Endothelial cell (in vitro differentiated cells): ENCODE measurements around the gene LAPTM5. TPM values are rescaled to one million over a fixed set of nuclear protein-coding genes. Genes with fewer than 3 reads are reported as not detected.

Experiments
- DNase-seq: peaks from one replicate; pipeline ENCODE4 v3.0.0; 2021; ENCODE audit warnings: low spot score
- H3K27ac Mint-ChIP-seq: one replicate; pipeline ENCODE4 v1.8.0; 2021; ENCODE audit warnings: mixed read lengths, inconsistent platforms; ENCODE audit not compliant: unreplicated experiment
- H3K27me3 Mint-ChIP-seq: one replicate; pipeline ENCODE4 v1.8.0; 2021; ENCODE audit warnings: mild to moderate bottlenecking, moderate library complexity, mixed read lengths, inconsistent platforms; ENCODE audit not compliant: unreplicated experiment
- H3K36me3 Mint-ChIP-seq: one replicate; pipeline ENCODE4 v1.8.0; 2021; ENCODE audit warnings: mild to moderate bottlenecking, low read depth, mixed read lengths, inconsistent platforms; ENCODE audit not compliant: unreplicated experiment
- H3K4me1 Mint-ChIP-seq: one replicate; pipeline ENCODE4 v1.8.0; 2021; ENCODE audit warnings: mild to moderate bottlenecking, mixed read lengths, inconsistent platforms; ENCODE audit not compliant: unreplicated experiment
- H3K4me3 Mint-ChIP-seq: one replicate; pipeline ENCODE4 v1.8.0; 2021; ENCODE audit warnings: mild to moderate bottlenecking, mixed read lengths, inconsistent platforms; ENCODE audit not compliant: unreplicated experiment
- H3K9me3 Mint-ChIP-seq: one replicate; pipeline ENCODE4 v1.8.0; 2021; ENCODE audit warnings: mixed read lengths, inconsistent platforms; ENCODE audit not compliant: unreplicated experiment
- total RNA-seq: library from RNA; stranded (reverse); fragmentation: NEBNext Ultra II Directional; extraction: Animal tissue kit (Norgen Biotek cat#: 25700); gene quantifications from one replicate; pipeline ENCODE4 v1.2.1, GENCODE V29; 2021; ENCODE audit not compliant: unreplicated experiment
- TF ChIP-seq, protein P1 (sequence below): fragments of 200-600 bp; sonication (generic); IDR thresholded peaks from one replicate; pipeline ENCODE4 v1.5.0; 2021; ENCODE audit warnings: antibody characterized with exemption; ENCODE audit not compliant: unreplicated experiment

LAPTM5 gene
- total RNA-seq, 1 donor from 2014 or later = 80.5 TPM

DNA sequence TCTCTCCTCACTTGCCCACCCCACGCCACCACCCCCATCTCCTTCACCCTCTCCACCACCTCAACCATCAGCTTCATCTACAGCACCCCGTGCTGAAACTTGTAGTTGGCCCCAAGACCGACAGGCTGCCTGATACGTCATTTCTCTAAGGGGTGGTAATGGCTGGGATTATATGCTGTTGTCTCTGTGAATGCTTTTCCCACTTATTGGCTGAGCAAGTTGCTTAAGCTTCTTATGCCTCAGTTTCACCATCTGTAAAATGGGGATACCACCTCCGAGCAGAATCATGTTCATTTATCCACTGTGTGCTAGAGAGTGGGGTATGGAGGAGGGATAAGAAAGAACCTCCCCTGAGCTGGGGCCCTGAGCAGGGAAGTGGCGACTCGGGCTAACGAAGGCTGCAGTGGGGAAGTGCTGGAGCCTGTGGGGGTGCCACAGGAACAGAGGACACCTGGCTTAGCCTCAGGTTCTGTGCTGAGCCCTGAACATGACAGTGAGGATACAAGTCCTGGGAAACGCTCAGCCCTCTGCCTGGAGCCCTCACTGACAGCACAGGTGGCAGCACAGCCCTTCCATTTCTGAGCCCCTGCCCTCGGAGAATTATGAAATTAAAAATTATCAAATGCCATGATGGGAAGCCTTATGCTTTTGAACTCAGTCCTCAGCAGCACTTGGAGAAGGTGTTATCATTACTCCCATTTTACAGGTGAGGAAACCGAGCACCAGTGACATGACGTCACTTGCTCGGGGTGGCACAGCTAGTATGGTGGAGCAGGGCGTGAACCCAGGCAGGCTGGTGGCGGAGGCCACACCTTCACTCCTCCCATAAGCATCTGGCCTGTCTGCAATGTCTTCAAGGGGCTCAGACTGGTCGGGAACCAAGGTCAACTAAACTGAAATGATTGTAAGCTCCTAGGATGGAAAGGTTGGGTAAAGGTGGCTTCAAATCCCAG lies 37.0 kb downstream of the LAPTM5 start:
- TF ChIP-seq, protein P1, sequence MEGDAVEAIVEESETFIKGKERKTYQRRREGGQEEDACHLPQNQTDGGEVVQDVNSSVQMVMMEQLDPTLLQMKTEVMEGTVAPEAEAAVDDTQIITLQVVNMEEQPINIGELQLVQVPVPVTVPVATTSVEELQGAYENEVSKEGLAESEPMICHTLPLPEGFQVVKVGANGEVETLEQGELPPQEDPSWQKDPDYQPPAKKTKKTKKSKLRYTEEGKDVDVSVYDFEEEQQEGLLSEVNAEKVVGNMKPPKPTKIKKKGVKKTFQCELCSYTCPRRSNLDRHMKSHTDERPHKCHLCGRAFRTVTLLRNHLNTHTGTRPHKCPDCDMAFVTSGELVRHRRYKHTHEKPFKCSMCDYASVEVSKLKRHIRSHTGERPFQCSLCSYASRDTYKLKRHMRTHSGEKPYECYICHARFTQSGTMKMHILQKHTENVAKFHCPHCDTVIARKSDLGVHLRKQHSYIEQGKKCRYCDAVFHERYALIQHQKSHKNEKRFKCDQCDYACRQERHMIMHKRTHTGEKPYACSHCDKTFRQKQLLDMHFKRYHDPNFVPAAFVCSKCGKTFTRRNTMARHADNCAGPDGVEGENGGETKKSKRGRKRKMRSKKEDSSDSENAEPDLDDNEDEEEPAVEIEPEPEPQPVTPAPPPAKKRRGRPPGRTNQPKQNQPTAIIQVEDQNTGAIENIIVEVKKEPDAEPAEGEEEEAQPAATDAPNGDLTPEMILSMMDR = no peak
- no peak for DNase-seq
- peak overlapping the region; percentile 47 for H3K4me3 Mint-ChIP-seq
- no peak overlapping the region for H3K27ac Mint-ChIP-seq
- peaks cover 1% of the 10 kb centered on the region for H3K36me3 Mint-ChIP-seq
- H3K27me3 Mint-ChIP-seq = peaks cover 10% of the 10 kb centered on the region
- H3K9me3 Mint-ChIP-seq = no peaks in the 10 kb centered on the region
- no peaks in the 10 kb centered on the region for H3K4me1 Mint-ChIP-seq

DNA sequence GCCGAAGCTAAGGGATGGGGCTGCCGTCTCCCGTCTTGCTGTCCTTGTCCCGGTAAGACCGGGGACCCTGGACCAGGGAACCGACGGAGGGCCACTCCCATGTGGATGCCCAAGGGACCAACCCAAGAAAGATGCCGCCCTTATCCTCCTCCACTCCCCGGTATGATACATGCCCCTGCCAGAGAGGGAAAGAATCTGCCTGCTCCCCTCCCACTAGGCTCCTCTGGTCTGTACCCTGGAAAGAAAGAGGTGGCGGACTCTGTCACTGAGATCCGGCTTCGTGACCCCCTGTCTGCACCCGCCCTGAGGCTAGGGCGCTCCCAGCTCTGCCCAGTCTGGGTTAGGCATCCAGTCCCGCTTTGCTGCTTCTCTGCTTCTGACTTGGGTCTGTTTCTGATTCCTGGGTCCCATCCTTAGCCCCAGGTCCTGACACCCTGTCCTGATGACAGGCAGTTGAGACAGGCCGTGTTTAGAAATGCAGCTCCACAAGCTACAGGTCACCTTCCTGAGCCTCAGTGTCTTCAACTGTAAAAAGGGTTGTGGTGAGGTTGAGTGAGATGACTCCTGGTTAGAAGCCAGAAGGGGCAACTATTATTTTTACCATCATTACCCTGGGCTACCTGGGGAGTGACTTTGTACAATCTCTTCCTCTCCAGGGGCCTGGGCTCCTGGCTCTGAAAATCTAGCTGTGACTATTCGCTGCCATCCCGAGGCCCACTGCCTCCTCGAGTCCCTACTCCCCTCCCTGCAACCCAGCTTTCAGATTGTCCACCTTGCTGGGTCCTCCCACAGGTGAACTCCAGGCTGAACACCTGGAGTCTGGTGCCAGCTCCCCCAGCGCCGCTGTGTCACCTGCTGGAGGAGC lies 37.9 kb downstream of the LAPTM5 start:
- H3K4me1 Mint-ChIP-seq = no peaks in the 10 kb centered on the region
- H3K36me3 Mint-ChIP-seq = peaks cover 4% of the 10 kb centered on the region
- TF ChIP-seq, protein P1 = peak; percentile 37
- peak overlapping the region; percentile 13 for H3K27ac Mint-ChIP-seq
- no peak for DNase-seq
- no peaks in the 10 kb centered on the region for H3K9me3 Mint-ChIP-seq
- H3K4me3 Mint-ChIP-seq = peak overlapping the region; percentile 21
- H3K27me3 Mint-ChIP-seq = peaks cover 8% of the 10 kb centered on the region

DNA sequence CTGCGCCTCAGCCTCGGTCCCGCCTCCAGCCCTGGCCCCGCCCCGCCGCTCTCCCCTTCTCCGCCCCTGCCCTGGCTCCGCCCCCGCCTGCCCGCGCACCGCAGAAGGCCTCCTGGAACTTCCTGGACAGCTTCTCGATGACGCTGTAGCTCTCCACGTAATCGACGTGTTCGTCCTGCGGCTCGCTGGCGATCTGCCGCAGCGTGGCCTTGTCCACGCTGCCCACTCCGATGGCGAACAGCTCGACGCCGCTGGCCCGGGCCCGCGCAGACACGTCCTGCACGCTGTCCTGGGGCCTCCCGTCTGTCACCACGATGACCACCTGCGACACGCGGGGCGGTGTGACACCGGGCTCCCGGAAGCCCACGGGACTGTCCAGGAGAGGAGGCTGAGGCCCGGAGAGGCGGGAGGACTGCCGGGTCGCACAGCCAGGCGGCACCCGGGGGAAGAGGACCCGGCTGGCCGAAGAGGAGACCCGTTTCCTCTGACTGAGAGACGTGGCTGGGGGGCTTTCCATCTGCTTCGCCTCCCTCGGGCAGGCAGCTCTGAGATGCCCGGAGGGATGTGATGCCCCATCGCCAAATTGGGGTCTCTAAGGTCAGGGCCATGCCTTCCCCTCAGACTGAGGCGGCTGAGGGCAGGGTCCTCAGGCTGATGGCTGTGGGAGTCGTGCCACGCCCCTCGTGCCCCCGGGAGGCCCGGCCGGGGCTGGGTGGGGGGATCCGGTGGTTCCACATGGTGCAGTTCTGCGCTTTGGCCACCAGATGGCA lies 38.8 kb downstream of the LAPTM5 start:
- H3K36me3 Mint-ChIP-seq = peaks cover 4% of the 10 kb centered on the region
- H3K27me3 Mint-ChIP-seq = peaks cover 8% of the 10 kb centered on the region
- TF ChIP-seq, protein P1 = peak; percentile 99
- peak; percentile 91 for DNase-seq
- H3K4me3 Mint-ChIP-seq = peak overlapping the region; percentile 59
- H3K4me1 Mint-ChIP-seq = no peaks in the 10 kb centered on the region
- H3K9me3 Mint-ChIP-seq = no peaks in the 10 kb centered on the region
- H3K27ac Mint-ChIP-seq = no peak overlapping the region

DNA sequence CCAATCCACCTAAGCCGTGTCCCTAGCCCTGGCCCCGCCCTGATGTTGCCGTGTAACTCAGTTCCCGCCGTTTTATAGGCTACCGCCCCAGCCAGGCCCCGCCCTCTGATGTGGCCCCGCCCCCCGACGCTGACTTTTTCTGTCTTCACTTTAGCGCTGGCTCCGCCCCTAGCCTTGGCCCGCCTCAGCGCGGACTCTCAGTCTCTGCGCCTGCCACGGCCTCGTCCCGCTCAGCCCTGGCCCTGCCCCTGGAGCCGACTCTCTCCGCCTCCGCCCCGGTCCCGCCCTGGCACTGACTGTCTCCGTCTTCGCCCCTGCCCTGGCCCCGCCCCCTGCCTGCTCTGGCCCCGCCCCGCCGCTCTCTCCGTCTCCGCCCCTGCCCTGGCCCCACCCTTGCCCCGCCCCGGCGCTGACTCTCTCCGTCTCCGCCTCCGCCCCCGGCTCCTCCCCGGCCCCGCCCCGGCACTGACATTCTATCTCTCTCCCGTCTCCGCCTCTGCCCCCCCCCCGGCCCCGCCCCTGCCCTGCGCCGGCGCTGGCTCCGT lies 39.4 kb downstream of the LAPTM5 start:
- peak overlapping the region; percentile 83 for H3K4me3 Mint-ChIP-seq
- H3K36me3 Mint-ChIP-seq = peaks cover 4% of the 10 kb centered on the region
- peaks cover 8% of the 10 kb centered on the region for H3K27me3 Mint-ChIP-seq
- TF ChIP-seq, protein P1 = no peak
- no peaks in the 10 kb centered on the region for H3K4me1 Mint-ChIP-seq
- no peaks in the 10 kb centered on the region for H3K9me3 Mint-ChIP-seq
- H3K27ac Mint-ChIP-seq = no peak overlapping the region
- DNase-seq = peak; percentile 99
